ENCODE results near the gene SLC25A14.

The SLC25A14 gene

GRCh38 chrX:130413415-130413814 is 73.7 kb downstream of the SLC25A14 start:
- no peaks in the 10 kb centered on the region for H3K36me3 ChIP-seq (replicated peaks; ENCODE audit: insufficient read depth, low read length)
- no peaks in the 10 kb centered on the region for H3K9me3 ChIP-seq (replicated peaks; ENCODE audit: insufficient read depth, low read length)
- no peak overlapping the region for H3K27ac ChIP-seq (ENCODE audit: low read length)
- no peak overlapping the region for H2AFZ ChIP-seq (ENCODE audit: low read length)
- H3K4me2 ChIP-seq (ENCODE audit: low read depth, low read length), result no peak overlapping the region
- H3K79me2 ChIP-seq (ENCODE audit: low read length), result no peaks in the 10 kb centered on the region
- no peak overlapping the region for H3K4me3 ChIP-seq (ENCODE audit: low read length)
- DNase-seq, result no peak
- no peak overlapping the region for H3K9ac ChIP-seq (ENCODE audit: low read length)
- no peaks in the 10 kb centered on the region for H3K4me1 ChIP-seq (ENCODE audit: low read length)
- no peak for TF ChIP-seq CTCF (IDR thresholded peaks at IDR 0.05; ENCODE audit: low read length)
- no peak for TF ChIP-seq EZH2 (optimal IDR thresholded peaks at IDR 0.05; ENCODE audit: low read depth, low read length)
- TF ChIP-seq EZH2phosphoT487 (IDR thresholded peaks at IDR 0.05; ENCODE audit: low read length), result no peak
- no peaks in the 10 kb centered on the region for H4K20me1 ChIP-seq (ENCODE audit: insufficient read depth, low read length)
- H3F3A ChIP-seq (ENCODE audit: insufficient read depth, low read length), result no peaks in the 10 kb centered on the region
- H3K9me2 ChIP-seq (replicated peaks; ENCODE audit: insufficient read depth, low read length), result no peaks in the 10 kb centered on the region
- H3K27me3 ChIP-seq (replicated peaks; ENCODE audit: insufficient read depth, low read length), result no peaks in the 10 kb centered on the region

- Histone ChIP-seq H3K4me3 (ENCODE audit: low read length) (no peak overlapping the region), H3K9ac (ENCODE audit: low read length) (no peak overlapping the region), H3F3A (ENCODE audit: insufficient read depth, low read length) (no peaks in the 10 kb centered on the region), H4K20me1 (ENCODE audit: insufficient read depth, low read length) (no peaks in the 10 kb centered on the region), H3K27me3 (replicated peaks; ENCODE audit: insufficient read depth, low read length) (no peaks in the 10 kb centered on the region), H3K9me3 (replicated peaks; ENCODE audit: insufficient read depth, low read length) (no peaks in the 10 kb centered on the region), H3K79me2 (ENCODE audit: low read length) (no peaks in the 10 kb centered on the region), H3K4me1 (ENCODE audit: low read length) (no peaks in the 10 kb centered on the region), H3K4me2 (ENCODE audit: low read depth, low read length) (no peak overlapping the region), H3K9me2 (replicated peaks; ENCODE audit: insufficient read depth, low read length) (no peaks in the 10 kb centered on the region), H3K36me3 (replicated peaks; ENCODE audit: insufficient read depth, low read length) (no peaks in the 10 kb centered on the region), H2AFZ (ENCODE audit: low read length) (no peak overlapping the region), H3K27ac (ENCODE audit: low read length) (no peak overlapping the region)
- TF ChIP-seq CTCF (IDR thresholded peaks at IDR 0.05; ENCODE audit: low read length) (no peak), EZH2 (optimal IDR thresholded peaks at IDR 0.05; ENCODE audit: low read depth, low read length) (no peak), EZH2phosphoT487 (IDR thresholded peaks at IDR 0.05; ENCODE audit: low read length) (no peak)
- DNase-seq, result no peak
Observed at GRCh38 chrX:130414800-130415199, 75.1 kb downstream of the SLC25A14 start.

- Histone ChIP-seq H3K79me2 (ENCODE audit: low read length) (no peaks in the 10 kb centered on the region), H3K9me3 (replicated peaks; ENCODE audit: insufficient read depth, low read length) (no peaks in the 10 kb centered on the region), H3K9me2 (replicated peaks; ENCODE audit: insufficient read depth, low read length) (no peaks in the 10 kb centered on the region), H3K4me2 (ENCODE audit: low read depth, low read length) (no peak overlapping the region), H3K9ac (ENCODE audit: low read length) (no peak overlapping the region), H2AFZ (ENCODE audit: low read length) (no peak overlapping the region), H3K4me3 (ENCODE audit: low read length) (no peak overlapping the region), H3K36me3 (replicated peaks; ENCODE audit: insufficient read depth, low read length) (no peaks in the 10 kb centered on the region), H3F3A (ENCODE audit: insufficient read depth, low read length) (no peaks in the 10 kb centered on the region), H3K27me3 (replicated peaks; ENCODE audit: insufficient read depth, low read length) (no peaks in the 10 kb centered on the region), H4K20me1 (ENCODE audit: insufficient read depth, low read length) (no peaks in the 10 kb centered on the region), H3K4me1 (ENCODE audit: low read length) (no peaks in the 10 kb centered on the region), H3K27ac (ENCODE audit: low read length) (no peak overlapping the region)
- TF ChIP-seq EZH2 (optimal IDR thresholded peaks at IDR 0.05; ENCODE audit: low read depth, low read length) (no peak), EZH2phosphoT487 (IDR thresholded peaks at IDR 0.05; ENCODE audit: low read length) (no peak), CTCF (IDR thresholded peaks at IDR 0.05; ENCODE audit: low read length) (no peak)
- no peak for DNase-seq
Observed at GRCh38 chrX:130415201-130415600, 75.5 kb downstream of the SLC25A14 start.

Measured in MM.1S (cell line).